Cardiac muscle cell (in vitro differentiated cells and primary cell): Measurements from ENCODE around the gene RAF1. TPM values are rescaled to one million over a fixed set of nuclear protein-coding genes. Genes with fewer than 3 reads are reported as not detected.

Experiments used
- DNase-seq, 2 donors: peaks; one replicate each; pipeline versions ENCODE4 v3.0.0 to v3.0.0-alpha.2; 2010 to 2017; ENCODE audit warnings: low read depth in 1 of 2, low spot score in 1 of 2
- H3K27ac ChIP-seq: fragments of 200-600 bp; sonication (generic); 2 replicates; pipeline ENCODE4 v1.5.1; 2016
- H3K27me3 ChIP-seq: fragments of 200-600 bp; sonication (generic); 2 replicates; pipeline ENCODE4 v1.6.0; 2016; ENCODE audit warnings: control low read depth
- H3K36me3 ChIP-seq: fragments of 200-600 bp; sonication (generic); 2 replicates; pipeline ENCODE4 v1.5.1; 2016; ENCODE audit warnings: control low read depth
- H3K4me1 ChIP-seq: fragments of 200-600 bp; sonication (generic); 2 replicates; pipeline ENCODE4 v1.8.1; 2017; ENCODE audit warnings: low read depth, mild to moderate bottlenecking, mixed run types
- H3K4me3 ChIP-seq: fragments of 200-600 bp; sonication (generic); 2 replicates; pipeline ENCODE4 v1.5.1; 2016; ENCODE audit warnings: mild to moderate bottlenecking
- H3K9me3 ChIP-seq: fragments of 200-600 bp; sonication (generic); 2 replicates; pipeline ENCODE4 v1.5.1; 2017; ENCODE audit warnings: low read depth, mild to moderate bottlenecking, control low read depth
- CTCF ChIP-seq: IDR thresholded peaks from 2 replicates; pipeline ENCODE4 v1.5.1; 2012; ENCODE audit warnings: low read depth, mild to moderate bottlenecking, low read length
- polyA plus RNA-seq: library from polyadenylated mRNA; unstranded; fragments of >200 nt; fragmentation: Nextera tagmentation; extraction: Ambion mirVana; gene quantifications from 2 replicates; pipeline ENCODE4 v1.2.1, GENCODE V29; 2016
- total RNA-seq: library from RNA; depleted of rRNA; stranded (reverse); fragments of >200 nt; gene quantifications from 2 replicates; pipeline ENCODE4 v1.2.3, GENCODE V29; 2016

The RAF1 gene
- total and polyA plus RNA-seq, 2 experiments from 2014 or later = 82.8 to 153 TPM

- no peak overlapping the region for H3K27ac ChIP-seq
- no peaks in the 10 kb centered on the region for H3K27me3 ChIP-seq
- TF ChIP-seq CTCF = no peak
- no peak overlapping the region for H3K4me3 ChIP-seq
- peaks cover 65% of the 10 kb centered on the region for H3K36me3 ChIP-seq
- no peaks in the 10 kb centered on the region for H3K9me3 ChIP-seq
- DNase-seq = no peak
- H3K4me1 ChIP-seq = no peaks in the 10 kb centered on the region
Observed at GRCh38 chr3:12598890-12599289, 65.0 kb downstream of the RAF1 start.

GRCh38 chr3:12593473-12593872, 70.4 kb downstream of the RAF1 start:
- no peak overlapping the region for H3K4me3 ChIP-seq
- no peak overlapping the region for H3K27ac ChIP-seq
- DNase-seq = no peak
- peaks cover 54% of the 10 kb centered on the region for H3K36me3 ChIP-seq
- H3K27me3 ChIP-seq = no peaks in the 10 kb centered on the region
- no peaks in the 10 kb centered on the region for H3K9me3 ChIP-seq
- TF ChIP-seq CTCF = no peak
- no peaks in the 10 kb centered on the region for H3K4me1 ChIP-seq

GRCh38 chr3:12591997-12592715, 71.8 kb downstream of the RAF1 start:
- H3K27me3 ChIP-seq = no peaks in the 10 kb centered on the region
- H3K9me3 ChIP-seq = no peaks in the 10 kb centered on the region
- TF ChIP-seq CTCF = no peak
- no peak overlapping the region for H3K4me3 ChIP-seq
- peaks cover 9% of the 10 kb centered on the region for H3K4me1 ChIP-seq
- peaks cover 49% of the 10 kb centered on the region for H3K36me3 ChIP-seq
- H3K27ac ChIP-seq = peak overlapping the region; percentile 57
- DNase-seq = no peak

- peaks cover 51% of the 10 kb centered on the region for H3K36me3 ChIP-seq
Observed at GRCh38 chr3:12591456-12591855, 72.5 kb downstream of the RAF1 start.

GRCh38 chr3:12590096-12590495, 73.8 kb downstream of the RAF1 start:
- Histone ChIP-seq H3K4me1 (peaks cover 12% of the 10 kb centered on the region), H3K27me3 (no peaks in the 10 kb centered on the region), H3K4me3 (no peak overlapping the region), H3K9me3 (no peaks in the 10 kb centered on the region), H3K27ac (no peak overlapping the region), H3K36me3 (peaks cover 59% of the 10 kb centered on the region)
- DNase-seq = no peak
- no peak for TF ChIP-seq CTCF

More at GRCh38 chr3:12591456-12591855, 72.5 kb downstream of the RAF1 start:
- Histone ChIP-seq H3K4me1 (peaks cover 12% of the 10 kb centered on the region), H3K27ac (no peak overlapping the region), H3K4me3 (no peak overlapping the region), H3K9me3 (no peaks in the 10 kb centered on the region), H3K27me3 (no peaks in the 10 kb centered on the region)
- DNase-seq = no peak
- no peak for TF ChIP-seq CTCF
